Measurements from ENCODE around the gene SF3B6.
"Not testable (repeated sequence)": the region's sequence is repeated elsewhere in the genome, so short reads cannot be mapped to it uniquely, and the experiment has no call there.

Gene SF3B6, protein sequence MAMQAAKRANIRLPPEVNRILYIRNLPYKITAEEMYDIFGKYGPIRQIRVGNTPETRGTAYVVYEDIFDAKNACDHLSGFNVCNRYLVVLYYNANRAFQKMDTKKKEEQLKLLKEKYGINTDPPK

DNA sequence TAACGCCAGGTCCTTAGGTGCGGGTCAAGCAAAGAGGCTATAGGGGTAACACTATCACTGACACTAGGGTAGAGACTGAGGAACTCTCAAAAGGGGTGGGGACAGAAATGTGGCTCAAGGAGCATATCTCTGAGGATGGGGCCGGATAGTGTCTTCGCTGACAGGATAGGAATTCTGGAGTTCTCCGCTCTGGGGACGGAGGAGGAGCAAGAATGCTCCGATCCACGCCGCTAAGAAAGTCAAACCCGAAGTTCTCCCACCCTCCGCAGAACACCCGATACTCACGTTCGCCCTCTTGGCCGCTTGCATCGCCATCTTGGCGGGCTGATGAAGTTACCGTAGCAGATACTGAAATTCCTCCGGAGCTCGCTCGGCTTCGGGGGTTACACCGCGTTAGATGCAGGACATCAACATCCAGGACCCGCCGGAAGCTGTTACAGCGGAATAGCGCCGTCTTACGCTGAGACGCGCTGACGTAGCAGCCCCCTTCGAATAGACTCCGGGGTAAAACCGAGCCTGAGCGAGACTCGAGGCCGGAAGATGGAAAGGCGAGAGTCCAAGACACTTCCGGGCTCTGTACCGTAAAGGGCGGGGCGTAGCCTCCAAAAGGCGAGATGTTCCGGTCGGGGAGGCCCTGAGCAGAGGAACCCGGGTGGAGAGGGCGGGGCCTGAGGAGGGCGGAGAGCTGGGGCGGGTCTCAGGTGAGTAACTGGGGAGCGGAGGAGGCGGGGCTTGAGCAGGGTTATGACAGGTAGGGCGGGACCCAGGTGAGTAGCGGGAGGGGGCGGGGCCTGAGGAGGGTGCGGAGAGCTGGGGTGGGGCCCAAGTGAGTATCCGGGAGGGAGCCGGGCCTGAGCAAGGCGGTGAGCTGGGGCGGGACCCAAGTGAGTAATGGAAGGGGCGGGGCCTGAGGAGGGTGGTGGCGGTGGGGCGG, at the start of gene SF3B6:
Gene SF3B6 (minus strand): TSS at position 412 of the 934 bp plus-strand sequence. CDS start 97 bp downstream, at position 315.
- peak; percentile 100 for DNase-seq

- no peak for DNase-seq
Observed at GRCh38 chr2:24123922-24124580, 47.9 kb upstream of the SF3B6 start.

- DNase-seq: peak; percentile 64 to 67
Observed at GRCh38 chr2:24123195-24123921, 47.2 kb upstream of the SF3B6 start, which contains the start of the genes FAM228B and PFN4. TSS of gene FAM228B (plus strand) at chr2:24123469. CDS start at chr2:24124362, 893 bp downstream. TSS of gene PFN4 (minus strand) at chr2:24123334. CDS start at chr2:24122535, 799 bp downstream.

DNA sequence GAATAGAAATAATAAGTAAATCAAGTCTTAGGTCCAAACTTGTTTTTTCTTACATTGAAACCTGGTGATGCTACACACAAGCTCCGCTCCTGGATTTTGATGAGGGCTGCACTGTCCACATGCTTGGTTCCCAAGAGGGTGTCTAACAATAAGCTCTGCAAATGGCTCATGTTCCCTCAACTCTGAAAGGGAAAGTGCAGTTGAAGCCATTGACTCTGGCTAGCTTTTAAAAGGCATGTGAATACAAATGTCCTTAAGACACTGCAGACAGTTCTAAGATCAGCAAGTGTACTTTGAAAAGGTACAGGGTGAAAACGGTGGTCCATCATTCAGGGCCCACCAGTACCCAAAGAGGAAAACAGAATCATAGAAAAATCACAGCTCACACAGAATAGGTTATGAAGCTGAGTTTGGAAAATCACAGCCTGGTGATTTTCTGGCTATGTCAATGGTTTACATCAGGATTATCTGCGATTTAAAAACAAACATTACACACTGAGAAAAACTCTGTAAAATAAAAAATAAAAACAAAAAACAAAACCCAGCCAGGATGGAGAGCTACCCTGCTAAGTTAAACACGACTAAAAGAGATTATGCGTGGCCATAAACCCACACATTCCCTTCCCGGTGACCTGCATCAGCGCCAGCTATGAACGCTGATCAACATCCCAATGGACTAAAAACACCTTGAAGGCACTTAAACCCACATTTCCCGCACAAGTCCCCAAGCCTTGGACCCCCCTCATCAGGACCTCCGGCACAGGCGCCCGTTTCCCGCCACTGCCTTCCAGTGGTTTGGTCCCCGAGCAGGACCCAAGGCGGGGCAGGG, 46.5 kb upstream of the SF3B6 start:
- DNase-seq: no peak

DNA sequence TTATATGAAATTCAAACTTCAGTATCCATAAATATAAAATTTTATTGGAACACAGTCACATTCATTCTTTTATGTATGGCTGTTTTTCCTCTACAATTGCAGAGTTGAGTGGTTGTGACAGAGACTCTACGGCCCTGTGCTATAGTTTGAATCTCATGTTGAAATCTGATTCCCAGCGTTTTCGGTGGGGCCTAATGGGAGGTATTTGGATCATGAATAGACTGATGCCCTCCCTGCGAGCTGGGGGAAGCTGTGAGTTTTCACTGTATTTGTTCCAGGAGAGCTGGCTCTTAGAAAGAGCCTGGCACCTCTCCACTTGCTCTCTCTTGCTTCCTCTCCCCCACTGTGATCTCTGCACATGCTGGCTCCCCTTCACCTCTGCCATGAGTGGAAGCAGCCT, 45.3 kb upstream of the SF3B6 start:
- no peak for DNase-seq

- no peak for DNase-seq
Observed at GRCh38 chr2:24121066-24121465, 44.9 kb upstream of the SF3B6 start.

GRCh38 chr2:24117902-24118301, 41.8 kb upstream of the SF3B6 start:
- DNase-seq: no peak

DNA sequence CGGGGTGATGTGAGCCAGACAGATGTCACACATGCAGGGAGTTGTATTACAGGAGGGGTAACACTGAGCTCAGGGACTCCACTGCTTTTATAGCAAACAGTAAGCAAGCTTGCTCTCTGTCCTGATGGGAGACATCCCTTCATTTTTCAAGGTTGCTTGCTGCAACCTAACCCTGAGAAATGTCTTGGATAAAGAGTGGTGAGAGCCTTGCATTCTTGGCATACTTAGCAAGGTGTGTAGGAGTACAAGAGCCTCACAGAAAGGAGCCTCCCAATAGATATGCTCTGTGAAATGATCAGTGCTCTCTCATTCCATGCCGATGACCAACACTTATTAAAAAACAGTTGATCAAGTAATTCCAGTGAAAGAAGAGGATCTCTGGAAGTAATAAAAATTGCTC, 38.9 kb upstream of the SF3B6 start:
- DNase-seq: no peak

DNA sequence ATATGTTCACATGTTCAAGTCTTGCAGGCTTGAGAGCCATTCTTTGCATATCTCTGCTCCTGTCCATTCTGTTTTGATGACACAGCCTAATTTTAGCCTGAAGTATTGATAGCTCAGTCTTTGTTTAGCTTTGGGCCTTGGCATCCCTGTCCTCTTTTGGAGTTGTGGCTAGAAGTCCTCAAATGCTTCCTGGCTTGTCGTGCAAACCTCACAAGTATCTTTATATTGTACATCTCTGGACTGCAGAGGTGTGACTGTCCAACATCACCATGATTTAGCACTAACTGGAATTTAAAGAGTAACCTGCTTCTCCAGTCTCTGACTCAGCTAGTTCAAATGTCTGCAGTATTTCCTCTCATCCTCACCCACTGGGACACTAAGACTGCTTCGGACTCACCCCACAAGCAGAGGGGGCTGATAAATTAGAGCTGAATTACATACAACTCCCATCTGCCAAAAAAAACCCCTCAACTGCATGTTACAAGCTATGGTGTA, 35.3 kb upstream of the SF3B6 start:
- DNase-seq: no peak

DNA sequence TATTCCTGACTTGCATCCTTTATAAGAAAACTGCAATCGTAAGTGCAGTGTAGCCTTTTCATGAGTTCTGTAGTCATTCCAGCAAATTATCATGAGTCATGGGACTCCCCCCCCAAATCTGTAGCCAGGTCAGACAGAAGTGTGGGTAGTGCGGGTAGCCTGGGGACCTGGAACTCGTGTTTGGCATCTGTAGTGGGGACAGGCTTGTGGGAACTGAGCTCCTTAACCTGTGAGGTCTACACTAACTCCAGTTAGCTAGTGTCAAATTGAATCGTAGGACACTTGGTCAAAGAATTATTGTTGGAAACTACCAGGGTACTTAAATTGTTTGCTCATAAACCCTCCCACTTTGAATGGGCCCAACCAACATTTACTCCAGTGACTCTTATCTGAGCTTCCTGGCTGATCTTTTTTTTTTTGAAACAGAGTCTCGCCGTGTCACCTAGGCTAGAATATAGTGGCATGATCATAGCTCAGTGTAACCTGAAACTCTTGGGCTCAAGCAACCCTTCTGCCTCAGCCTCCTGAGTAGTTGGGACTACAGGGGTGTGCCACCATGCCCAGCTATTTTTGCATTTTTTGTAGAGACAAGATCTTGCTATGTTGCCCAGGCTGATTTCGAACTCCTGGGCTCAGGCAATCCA, 34.7 kb upstream of the SF3B6 start:
- no peak for DNase-seq

DNA sequence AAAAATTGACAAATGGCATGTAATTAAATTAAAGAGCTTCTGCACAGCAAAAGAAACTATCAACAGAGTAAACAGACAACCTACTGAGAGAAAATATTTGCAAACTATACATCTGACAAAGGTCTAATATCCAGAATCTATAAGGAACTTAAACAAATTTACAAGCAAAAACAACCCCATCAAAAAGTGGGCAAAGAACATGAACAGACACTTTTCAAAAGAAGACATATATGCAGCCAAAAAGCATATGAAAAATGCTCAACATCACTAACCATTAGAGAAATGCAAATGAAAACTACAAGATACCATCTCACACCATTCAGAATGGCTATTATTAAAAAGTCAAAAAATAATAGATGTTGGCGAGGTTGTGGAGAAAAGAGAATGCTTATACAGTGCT, 33.3 kb upstream of the SF3B6 start:
- not testable (repeated sequence) for DNase-seq

DNA sequence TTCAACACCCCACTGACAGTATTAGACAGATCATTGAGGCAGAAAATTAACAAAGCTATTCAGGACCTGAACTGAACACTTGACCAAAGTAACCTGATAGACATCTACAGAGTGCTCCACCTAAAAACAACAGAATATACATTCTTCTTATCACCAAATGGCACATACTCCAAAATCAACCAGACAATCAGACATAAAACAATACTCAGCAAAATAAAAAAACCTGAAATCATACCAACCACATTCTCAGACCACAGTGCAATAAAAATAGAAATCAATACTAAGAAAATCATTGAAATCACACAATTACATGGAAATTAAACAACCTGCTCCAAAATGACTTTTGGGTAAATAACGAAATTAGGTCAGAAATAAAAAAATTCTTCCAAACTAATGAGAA, 31.2 kb upstream of the SF3B6 start:
- DNase-seq: no peak

- DNase-seq: no peak
Observed at GRCh38 chr2:24106786-24107185, 30.7 kb upstream of the SF3B6 start.

- no peak for DNase-seq
Observed at GRCh38 chr2:24105816-24106215, 29.7 kb upstream of the SF3B6 start.

DNA sequence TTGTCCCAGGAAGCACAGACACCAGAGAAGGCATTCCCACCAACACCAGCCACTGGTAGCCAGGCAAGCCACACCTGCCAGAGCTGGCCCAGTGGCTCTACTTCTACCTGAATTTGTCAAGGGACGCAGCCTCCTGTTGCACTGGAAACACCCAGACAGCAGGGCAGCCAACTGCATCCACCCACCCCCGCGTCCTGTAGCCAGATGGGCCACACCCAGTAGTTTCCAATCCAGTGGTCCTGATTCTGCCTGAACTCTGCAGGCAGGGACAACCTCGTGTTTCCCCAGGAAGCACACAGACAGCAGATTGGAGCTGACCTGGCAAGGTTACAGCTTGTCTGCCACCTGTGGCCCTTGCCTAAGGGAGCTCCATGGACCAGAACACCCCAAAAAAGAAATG, 28.8 kb upstream of the SF3B6 start:
- DNase-seq: no peak

GRCh38 chr2:24104110-24104650, 28.1 kb upstream of the SF3B6 start:
- DNase-seq: no peak

GRCh38 chr2:24102677-24103076, 26.6 kb upstream of the SF3B6 start:
- no peak for DNase-seq

GRCh38 chr2:24101992-24102391, 25.9 kb upstream of the SF3B6 start:
- no peak for DNase-seq

- DNase-seq: not testable (repeated sequence)
Observed at GRCh38 chr2:24100732-24101131, 24.6 kb upstream of the SF3B6 start.

DNA sequence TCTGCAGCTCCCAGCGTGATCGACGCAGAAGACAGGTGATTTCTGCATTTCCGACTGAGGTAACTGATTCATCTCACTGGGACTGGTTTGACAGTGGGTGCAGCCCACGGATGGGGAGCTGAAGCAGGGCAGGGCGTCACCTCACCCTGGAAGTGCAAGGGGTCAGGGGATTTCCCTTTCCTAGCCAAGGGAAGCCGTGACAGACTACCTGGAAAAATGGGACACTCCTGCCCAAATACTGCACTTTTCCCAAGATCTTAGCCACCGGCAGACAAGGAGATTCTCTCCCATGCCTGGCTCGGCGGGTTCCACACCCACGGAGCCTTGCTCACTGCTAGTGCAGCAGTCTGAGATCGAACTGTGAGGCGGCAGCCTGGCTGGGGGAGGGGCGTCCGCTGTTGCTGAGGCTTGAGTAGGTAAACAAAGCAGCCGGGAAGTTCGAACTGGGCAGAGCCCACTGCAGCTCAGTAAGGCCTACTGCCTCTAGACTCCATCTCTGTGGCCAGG, 19.1 kb upstream of the SF3B6 start:
- DNase-seq: not testable (repeated sequence)

GRCh38 chr2:24093270-24093669, 17.1 kb upstream of the SF3B6 start:
- DNase-seq: not testable (repeated sequence)

Data from CD4-positive, alpha-beta T cell treated with Interferon alpha-2 for 1 hour (primary cell).